Mammary epithelial cell (primary cell): ENCODE data around the gene LRRC53.

Source experiments
- CTCF ChIP-seq, 2 donors: IDR thresholded peaks in 1 of 2; conservative IDR thresholded peaks in 1 of 2; 2 replicates each; pipeline ENCODE4 v1.5.1; 2011 to 2012; ENCODE audit warnings: inconsistent platforms in 2 of 2, low read length in 2 of 2, mild to moderate bottlenecking in 2 of 2, control low read depth in 1 of 2, low read depth in 1 of 2; ENCODE audit not compliant: insufficient read depth in 1 of 2; ENCODE audit errors: extremely low read depth in 1 of 2
- EZH2 ChIP-seq: IDR thresholded peaks from 2 replicates; pipeline ENCODE4 v1.6.1; 2012; ENCODE audit warnings: low read length, inconsistent platforms, borderline replicate concordance

- no peak for TF ChIP-seq EZH2
- no peak for TF ChIP-seq CTCF (conservative IDR thresholded peaks at IDR 0.05 in 1 of 2, IDR thresholded peaks at IDR 0.05 in 1 of 2; ENCODE audit: extremely low read depth in 1 of 2, insufficient read depth in 1 of 2, low read depth in 1 of 2, low read length in 2 of 2)
Observed at GRCh38 chr1:74504933-74505512, 7.4 kb downstream of the LRRC53 start.
